Esophagus muscularis mucosa (tissue), 4 donors: ENCODE data around the gene SEPTIN7. TPM values are rescaled to one million over a fixed set of nuclear protein-coding genes. Genes with fewer than 3 reads are reported as not detected.

Experiments used
- DNase-seq: peaks from one replicate; pipeline ENCODE4 v3.0.0-alpha.2; 2017; ENCODE audit errors: extremely low spot score
- H3K27ac ChIP-seq, 4 donors: fragments of 200-600 bp; sonication (generic); replicated peaks in 1 of 4; 1 replicate in 3 of 4; 2 replicates in 1 of 4; pipeline ENCODE4 v1.5.1; 2016 to 2019; ENCODE audit warnings: mild to moderate bottlenecking in 1 of 4
- H3K27me3 ChIP-seq, 4 donors: fragments of 200-600 bp; sonication (generic); one replicate each; pipeline versions ENCODE4 v1.5.1 to v1.6.0; 2016 to 2019
- H3K36me3 ChIP-seq, 4 donors: fragments of 200-600 bp; sonication (generic); one replicate each; pipeline ENCODE4 v1.5.1; 2016 to 2019
- H3K4me1 ChIP-seq, 4 donors: fragments of 200-600 bp; sonication (generic); one replicate each; pipeline ENCODE4 v1.5.1; 2016 to 2019
- H3K4me3 ChIP-seq, 4 donors: fragments of 200-600 bp; sonication (generic); 1 replicate in 2 of 4; 2 replicates in 2 of 4; pipeline ENCODE4 v1.5.1; 2016 to 2019; ENCODE audit warnings: mild to moderate bottlenecking in 4 of 4, moderate library complexity in 1 of 4
- H3K9me3 ChIP-seq, 4 donors: fragments of 200-600 bp; sonication (generic); 1 replicate in 3 of 4; 2 replicates in 1 of 4; pipeline ENCODE4 v1.5.1; 2016 to 2019
- EP300 ChIP-seq: sonication (generic); formaldehyde crosslinking; IDR thresholded peaks from one replicate; pipeline ENCODE4 v1.6.1; 2017; ENCODE audit warnings: antibody characterized with exemption
- POLR2A ChIP-seq: fragments of 450-650 bp; IDR thresholded peaks from one replicate; pipeline ENCODE4 v1.6.1; 2017; ENCODE audit warnings: antibody characterized with exemption, moderate library complexity, mild to moderate bottlenecking, low read depth
- POLR2AphosphoS5 ChIP-seq, 2 donors: sonication (generic); formaldehyde crosslinking; IDR thresholded peaks; one replicate each; pipeline ENCODE4 v1.6.1; 2017; ENCODE audit warnings: antibody characterized with exemption in 2 of 2
- WGBS: methylation state at CpG from one replicate; pipeline ENCODE4 v1.1.5; 2018; 5-methylcytosine and 5-hydroxymethylcytosine counted together
- intact Hi-C: fragments of 100-400 bp; cut with DNase I; formaldehyde crosslinking; loops from one replicate; pipeline ENCODE4 v1.15.1; 2023
- total RNA-seq, 4 donors: library from RNA; depleted of rRNA; stranded (reverse); fragments of >200 nt; gene quantifications; one replicate each; pipeline versions ENCODE4 v1.1.0 to v1.2.1, GENCODE V29; 2016
- TF ChIP-seq, protein P1 (sequence below), 3 experiments: fragments of 200-600 bp in 2 of 3; fragments of 450-650 bp in 1 of 3; sonication (generic) in 2 of 3; IDR thresholded peaks; one replicate each; pipeline ENCODE4 v1.5.1; 2017 to 2019; ENCODE audit warnings: antibody characterized with exemption in 3 of 3, mild to moderate bottlenecking in 2 of 3, moderate library complexity in 1 of 3

Gene SEPTIN7
- total RNA-seq, 4 donors from 2014 or later: 262 to 353 (median 300) TPM

DNA sequence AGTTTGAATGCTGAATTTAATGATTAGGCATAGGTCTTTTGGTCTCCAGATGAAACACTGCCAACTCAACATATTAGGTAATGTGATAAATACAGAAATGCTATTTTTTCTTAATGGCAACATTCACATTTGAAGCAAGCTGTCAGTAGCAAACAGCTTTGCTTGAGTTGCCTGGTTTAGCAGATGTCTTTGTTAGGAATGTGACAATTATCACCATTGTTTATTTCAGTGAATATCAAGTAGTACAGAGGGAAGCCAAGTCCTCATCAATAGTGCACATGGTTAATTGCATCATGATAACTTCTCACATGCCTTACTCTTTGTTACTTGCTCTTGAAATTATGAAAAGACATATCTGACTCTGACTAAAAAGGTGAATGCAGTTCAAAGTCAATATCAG is 23.7 kb upstream of the SEPTIN7 start:
- intact Hi-C loops: no loop called here
- Histone ChIP-seq H3K27ac (no peak overlapping the region), H3K27me3 (no peaks in the 10 kb centered on the region), H3K4me1 (no peaks in the 10 kb centered on the region), H3K36me3 (no peaks in the 10 kb centered on the region), H3K9me3 (no peaks in the 10 kb centered on the region), H3K4me3 (no peak overlapping the region)
- TF ChIP-seq EP300: no peak
- TF ChIP-seq POLR2A: no peak
- no peak for TF ChIP-seq POLR2AphosphoS5 (IDR thresholded peaks at IDR 0.05)
- TF ChIP-seq, protein P1, sequence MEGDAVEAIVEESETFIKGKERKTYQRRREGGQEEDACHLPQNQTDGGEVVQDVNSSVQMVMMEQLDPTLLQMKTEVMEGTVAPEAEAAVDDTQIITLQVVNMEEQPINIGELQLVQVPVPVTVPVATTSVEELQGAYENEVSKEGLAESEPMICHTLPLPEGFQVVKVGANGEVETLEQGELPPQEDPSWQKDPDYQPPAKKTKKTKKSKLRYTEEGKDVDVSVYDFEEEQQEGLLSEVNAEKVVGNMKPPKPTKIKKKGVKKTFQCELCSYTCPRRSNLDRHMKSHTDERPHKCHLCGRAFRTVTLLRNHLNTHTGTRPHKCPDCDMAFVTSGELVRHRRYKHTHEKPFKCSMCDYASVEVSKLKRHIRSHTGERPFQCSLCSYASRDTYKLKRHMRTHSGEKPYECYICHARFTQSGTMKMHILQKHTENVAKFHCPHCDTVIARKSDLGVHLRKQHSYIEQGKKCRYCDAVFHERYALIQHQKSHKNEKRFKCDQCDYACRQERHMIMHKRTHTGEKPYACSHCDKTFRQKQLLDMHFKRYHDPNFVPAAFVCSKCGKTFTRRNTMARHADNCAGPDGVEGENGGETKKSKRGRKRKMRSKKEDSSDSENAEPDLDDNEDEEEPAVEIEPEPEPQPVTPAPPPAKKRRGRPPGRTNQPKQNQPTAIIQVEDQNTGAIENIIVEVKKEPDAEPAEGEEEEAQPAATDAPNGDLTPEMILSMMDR (IDR thresholded peaks at IDR 0.05): no peak
- no peak for DNase-seq

DNA sequence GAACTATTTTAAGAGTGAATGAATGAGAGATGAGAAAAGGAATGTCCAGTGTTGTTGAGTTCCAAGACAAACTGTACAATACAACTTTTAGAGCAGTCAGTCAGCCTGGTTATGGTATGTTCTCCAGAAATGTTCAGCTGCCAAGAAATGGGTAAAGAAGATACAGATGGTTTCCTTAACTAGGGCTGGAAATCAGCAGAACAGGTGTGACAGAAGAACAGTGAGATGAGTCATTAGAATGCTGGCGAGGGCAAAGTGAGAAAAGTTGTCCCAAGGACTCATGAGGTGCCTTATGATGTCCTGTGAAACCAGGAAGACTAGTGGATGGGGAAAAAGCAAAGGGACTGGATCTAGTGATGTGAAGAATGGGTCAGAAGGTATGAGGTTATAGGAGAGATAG is 20.8 kb upstream of the SEPTIN7 start:
- no peaks in the 10 kb centered on the region for H3K36me3 ChIP-seq
- H3K9me3 ChIP-seq: no peaks in the 10 kb centered on the region
- WGBS: 85% methylated on average over 1 of the region's 1 CpG
- no peak for TF ChIP-seq EP300
- TF ChIP-seq, protein P1 (IDR thresholded peaks at IDR 0.05): no peak
- no peak for TF ChIP-seq POLR2AphosphoS5 (IDR thresholded peaks at IDR 0.05)
- no peak for TF ChIP-seq POLR2A
- H3K27ac ChIP-seq: no peak overlapping the region
- no peak for DNase-seq
- no peaks in the 10 kb centered on the region for H3K4me1 ChIP-seq
- no peaks in the 10 kb centered on the region for H3K27me3 ChIP-seq
- no peak overlapping the region for H3K4me3 ChIP-seq
- intact Hi-C loops: no loop called here

DNA sequence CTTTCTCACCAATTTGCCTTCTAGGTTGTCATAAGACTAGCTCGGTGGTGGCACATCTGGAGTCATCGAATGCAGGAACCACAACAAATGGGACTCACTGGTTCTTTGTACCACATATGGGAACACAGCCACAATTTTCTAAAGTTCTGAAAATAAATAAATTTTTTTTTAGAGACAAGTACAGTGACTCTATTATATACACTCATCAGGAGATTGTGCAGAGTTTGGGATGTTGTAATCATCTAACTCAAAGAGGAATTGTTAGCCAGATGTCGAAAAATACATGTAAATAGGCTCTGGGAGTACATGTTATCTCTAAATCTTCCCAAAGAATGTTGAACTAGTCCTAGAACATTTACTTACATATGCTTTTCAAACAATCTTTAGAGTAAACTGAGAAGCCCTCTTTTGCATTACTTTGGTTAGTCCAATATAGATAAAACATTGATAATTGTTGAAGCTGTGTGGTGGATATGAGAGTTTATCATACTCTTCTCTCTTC is 19.6 kb upstream of the SEPTIN7 start:
- intact Hi-C loops: no loop called here
- no peak overlapping the region for H3K4me3 ChIP-seq
- H3K4me1 ChIP-seq: no peaks in the 10 kb centered on the region
- H3K27me3 ChIP-seq: no peaks in the 10 kb centered on the region
- TF ChIP-seq POLR2AphosphoS5 (IDR thresholded peaks at IDR 0.05) (no peak), POLR2A (no peak), EP300 (no peak)
- TF ChIP-seq, protein P1 (IDR thresholded peaks at IDR 0.05): no peak
- H3K27ac ChIP-seq: no peak overlapping the region
- DNase-seq: no peak
- H3K9me3 ChIP-seq: no peaks in the 10 kb centered on the region
- WGBS: 87% methylated on average over 3 of the region's 3 CpGs
- H3K36me3 ChIP-seq: no peaks in the 10 kb centered on the region

DNA sequence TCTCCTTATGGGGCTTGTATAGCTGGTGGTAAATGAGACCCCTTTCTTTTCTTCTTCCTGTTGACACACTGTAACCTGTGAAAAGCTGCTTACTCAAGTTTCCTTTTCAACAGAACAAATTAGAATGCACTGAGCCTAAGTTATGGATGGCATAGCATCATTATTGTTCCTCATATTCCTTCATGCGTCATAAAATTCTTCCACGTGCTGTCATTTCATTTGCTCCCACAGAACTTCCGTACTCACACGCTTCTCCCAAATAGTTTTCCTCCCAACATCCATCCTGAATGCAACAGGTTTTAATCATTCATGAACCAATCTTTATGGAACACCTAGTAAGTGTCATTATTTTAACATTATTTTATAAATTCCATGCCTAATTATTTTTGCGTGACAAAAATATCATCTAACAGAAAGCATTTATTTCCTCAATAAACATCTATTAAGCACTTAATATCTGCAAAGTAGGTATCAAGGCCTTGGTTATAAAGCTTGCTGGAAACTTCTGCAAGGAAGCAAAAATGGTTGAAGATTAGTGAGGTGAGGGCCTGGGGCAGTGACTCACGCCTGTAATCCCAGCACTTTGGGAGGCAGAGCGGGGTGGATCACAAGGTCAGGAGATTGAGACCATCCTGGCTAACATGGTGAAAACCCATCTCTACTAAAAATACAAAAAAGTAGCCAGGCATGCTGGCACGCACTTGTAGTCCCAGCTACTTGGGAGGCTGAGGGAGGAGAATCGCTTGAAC is 18.9 kb upstream of the SEPTIN7 start:
- Histone ChIP-seq H3K4me1 (no peaks in the 10 kb centered on the region), H3K27ac (no peak overlapping the region), H3K4me3 (no peak overlapping the region), H3K27me3 (no peaks in the 10 kb centered on the region), H3K36me3 (no peaks in the 10 kb centered on the region), H3K9me3 (no peaks in the 10 kb centered on the region)
- TF ChIP-seq, protein P1 (IDR thresholded peaks at IDR 0.05): no peak
- TF ChIP-seq POLR2AphosphoS5 (IDR thresholded peaks at IDR 0.05) (no peak), POLR2A (no peak), EP300 (no peak)
- WGBS: 96% methylated on average over 9 of the region's 9 CpGs
- intact Hi-C loops: no loop called here
- no peak for DNase-seq

DNA sequence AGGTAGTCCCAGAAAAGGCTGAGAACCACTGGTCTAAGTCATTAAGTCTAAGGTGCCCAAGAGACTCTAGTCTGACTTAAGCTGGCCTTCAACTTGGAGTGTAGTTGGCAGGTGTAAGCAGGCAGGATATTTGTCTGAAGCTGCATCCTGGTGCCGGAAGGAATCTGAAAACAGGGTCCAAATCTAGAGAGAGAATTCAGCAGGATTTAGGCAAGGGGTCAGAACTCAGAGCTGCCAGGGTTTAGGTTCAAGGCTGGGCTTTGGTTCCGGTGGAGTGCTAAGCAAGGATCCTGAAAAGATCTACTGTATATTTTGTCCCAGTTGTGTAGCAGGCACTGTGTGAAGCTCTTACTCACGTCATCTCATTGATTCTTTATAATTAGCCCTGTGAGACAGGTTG is 16.5 kb upstream of the SEPTIN7 start:
- 88% methylated on average over 3 of the region's 3 CpGs for WGBS
- no peaks in the 10 kb centered on the region for H3K36me3 ChIP-seq
- TF ChIP-seq POLR2A (no peak), EP300 (no peak), POLR2AphosphoS5 (IDR thresholded peaks at IDR 0.05) (no peak)
- TF ChIP-seq, protein P1 (IDR thresholded peaks at IDR 0.05): no peak
- DNase-seq: no peak
- H3K4me3 ChIP-seq: no peak overlapping the region
- H3K9me3 ChIP-seq: peaks cover 0 to under 1% (median 0%) of the 10 kb centered on the region in 4 donors
- no peaks in the 10 kb centered on the region for H3K27me3 ChIP-seq
- no peak overlapping the region for H3K27ac ChIP-seq
- intact Hi-C loops: no loop called here
- no peaks in the 10 kb centered on the region for H3K4me1 ChIP-seq
